ENCODE results near the gene NEK2.
A peak's percentile ranks its signal among the peaks of the same experiment; 100 is the strongest.
"Not testable (repeated sequence)": the region's sequence is repeated elsewhere in the genome, so short reads cannot be mapped to it uniquely, and the experiment has no call there.

Gene NEK2

DNA sequence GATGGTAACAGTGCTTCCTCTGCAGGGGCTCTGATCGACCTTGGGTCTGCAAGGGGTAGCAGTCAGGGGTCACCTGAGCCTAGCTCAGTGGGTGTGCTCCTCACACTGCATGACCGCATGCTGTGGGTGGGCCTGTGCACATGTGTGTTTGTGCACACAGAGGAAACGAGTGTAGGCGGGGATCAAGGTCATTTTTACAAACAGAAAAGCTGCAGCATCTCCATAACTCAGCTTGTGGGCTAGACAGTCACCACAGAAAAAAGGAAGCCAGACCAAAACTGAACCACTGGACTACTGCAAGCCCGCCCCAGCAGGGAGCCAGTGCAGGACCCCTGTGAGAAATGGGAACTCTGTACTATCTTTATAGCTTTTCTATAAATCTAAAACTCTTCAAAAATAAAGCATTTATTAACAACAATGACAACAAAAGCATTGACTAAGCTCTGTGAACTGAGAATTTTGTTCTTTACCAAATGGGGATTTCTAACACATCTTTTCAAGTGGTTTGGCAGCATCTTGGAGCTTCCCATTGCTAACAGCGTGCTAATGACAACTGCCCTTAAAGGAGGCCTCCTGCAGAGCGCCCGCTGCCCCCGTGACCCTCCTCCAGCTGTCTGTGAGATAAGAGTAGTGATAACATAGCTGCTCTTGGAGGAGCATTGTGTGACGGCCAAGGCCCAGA is 19.9 kb upstream of the NEK2 start:
- DNase-seq (ENCODE audit: low spot score): no peak

- not testable (repeated sequence) for DNase-seq (ENCODE audit: low spot score)
These were observed 18.5 kb upstream of the NEK2 start for GRCh38 chr1:211693911-211694310.

DNA sequence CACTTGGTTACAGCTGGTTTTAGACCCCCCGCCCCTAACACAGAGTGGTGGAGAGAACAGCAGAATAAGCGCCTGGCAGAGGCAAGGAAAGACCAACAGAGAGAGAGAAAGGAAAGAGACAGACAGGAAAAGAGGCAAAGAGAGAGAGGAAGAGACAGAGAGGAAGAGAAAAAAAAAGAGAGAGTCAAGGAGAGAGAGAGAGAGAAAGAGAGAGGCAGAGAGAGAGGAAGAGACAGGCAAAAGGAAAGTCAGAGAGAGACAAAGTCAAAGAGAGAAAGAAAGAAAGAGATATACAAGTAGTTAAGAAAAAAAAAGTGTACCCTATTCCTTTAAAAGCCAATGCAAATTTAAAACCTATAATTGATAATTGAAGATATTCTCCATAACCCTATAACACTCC is 13.0 kb upstream of the NEK2 start:
- no peak for DNase-seq (ENCODE audit: low spot score)

DNA sequence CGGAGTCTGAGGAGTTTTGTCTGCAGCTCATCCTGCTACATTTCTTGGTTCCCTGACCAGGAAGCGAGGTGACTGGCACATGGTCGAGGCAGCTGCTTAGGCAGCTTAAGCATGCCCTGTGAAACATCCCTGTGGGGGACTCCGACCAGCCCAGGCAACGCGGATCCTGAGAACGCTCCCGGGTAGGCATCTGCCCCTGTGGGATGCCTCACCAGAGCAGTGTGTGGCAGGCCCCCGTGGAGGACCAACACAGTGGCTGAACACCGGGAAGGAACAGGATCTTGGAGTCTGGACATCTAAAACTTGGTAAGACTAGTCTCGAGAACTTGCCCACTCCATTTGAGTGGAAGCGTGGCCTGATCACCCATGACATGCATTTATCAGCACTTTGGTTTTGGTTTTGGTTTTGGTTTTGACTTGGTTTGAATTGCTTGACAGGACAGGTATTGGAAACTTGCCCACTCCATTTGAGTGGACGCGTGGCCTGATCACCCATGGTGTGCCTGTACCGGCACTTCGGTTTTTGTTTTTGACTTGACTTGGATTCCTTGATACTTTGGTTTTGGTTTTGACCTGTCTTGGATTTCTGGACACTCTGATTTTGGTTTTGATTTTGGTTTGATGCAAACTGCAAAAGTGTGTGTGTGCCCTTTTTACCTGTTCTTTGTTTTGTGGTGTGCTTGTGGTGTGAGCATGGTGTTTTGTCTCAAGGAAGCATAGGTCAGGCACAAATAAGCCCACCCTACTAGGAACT is 12.2 kb upstream of the NEK2 start:
- no peak for DNase-seq (ENCODE audit: low spot score)

DNA sequence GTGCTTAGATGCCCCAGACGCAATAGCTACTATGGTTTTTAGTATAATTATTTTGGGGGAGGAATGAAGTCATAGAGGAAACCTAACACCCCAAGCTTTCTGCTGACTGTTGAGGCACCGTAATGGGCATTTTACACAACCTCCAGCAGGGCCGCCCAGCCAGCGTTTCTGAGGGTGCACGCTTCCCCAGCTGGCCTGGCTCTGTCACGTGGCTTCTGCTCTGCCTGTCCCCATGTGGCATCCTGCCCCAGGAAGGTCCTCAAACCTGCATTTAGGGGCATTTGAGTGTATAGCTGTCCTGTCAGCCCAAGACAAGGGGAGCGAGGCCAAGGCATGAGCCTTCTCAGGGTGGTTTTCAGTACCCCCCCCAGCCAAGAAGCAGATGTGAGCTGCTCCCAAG is 10.4 kb upstream of the NEK2 start:
- no peak for DNase-seq (ENCODE audit: low spot score)

- no peak for DNase-seq (ENCODE audit: low spot score)
These were observed 9.4 kb upstream of the NEK2 start for GRCh38 chr1:211684791-211685190.

DNA sequence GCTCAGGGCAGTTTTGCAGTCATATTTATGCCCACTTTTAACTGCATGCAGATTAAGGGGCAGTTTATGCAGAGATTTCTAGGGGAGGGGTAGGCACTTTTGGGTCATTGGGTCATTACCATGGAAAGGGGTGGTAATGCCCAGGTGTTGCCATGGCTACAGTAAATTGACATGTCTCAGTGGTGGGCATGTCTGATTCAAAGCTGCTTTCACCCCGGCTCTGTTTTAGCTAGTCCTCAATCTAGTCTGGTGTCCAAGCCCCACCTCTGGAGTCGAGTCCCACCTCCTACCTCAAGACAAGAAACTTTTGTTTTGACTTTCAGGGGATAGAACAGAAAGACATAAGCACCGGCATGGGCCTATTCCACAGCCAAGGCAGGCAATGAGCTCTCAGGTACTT is 8.9 kb upstream of the NEK2 start:
- DNase-seq (ENCODE audit: low spot score): no peak

DNA sequence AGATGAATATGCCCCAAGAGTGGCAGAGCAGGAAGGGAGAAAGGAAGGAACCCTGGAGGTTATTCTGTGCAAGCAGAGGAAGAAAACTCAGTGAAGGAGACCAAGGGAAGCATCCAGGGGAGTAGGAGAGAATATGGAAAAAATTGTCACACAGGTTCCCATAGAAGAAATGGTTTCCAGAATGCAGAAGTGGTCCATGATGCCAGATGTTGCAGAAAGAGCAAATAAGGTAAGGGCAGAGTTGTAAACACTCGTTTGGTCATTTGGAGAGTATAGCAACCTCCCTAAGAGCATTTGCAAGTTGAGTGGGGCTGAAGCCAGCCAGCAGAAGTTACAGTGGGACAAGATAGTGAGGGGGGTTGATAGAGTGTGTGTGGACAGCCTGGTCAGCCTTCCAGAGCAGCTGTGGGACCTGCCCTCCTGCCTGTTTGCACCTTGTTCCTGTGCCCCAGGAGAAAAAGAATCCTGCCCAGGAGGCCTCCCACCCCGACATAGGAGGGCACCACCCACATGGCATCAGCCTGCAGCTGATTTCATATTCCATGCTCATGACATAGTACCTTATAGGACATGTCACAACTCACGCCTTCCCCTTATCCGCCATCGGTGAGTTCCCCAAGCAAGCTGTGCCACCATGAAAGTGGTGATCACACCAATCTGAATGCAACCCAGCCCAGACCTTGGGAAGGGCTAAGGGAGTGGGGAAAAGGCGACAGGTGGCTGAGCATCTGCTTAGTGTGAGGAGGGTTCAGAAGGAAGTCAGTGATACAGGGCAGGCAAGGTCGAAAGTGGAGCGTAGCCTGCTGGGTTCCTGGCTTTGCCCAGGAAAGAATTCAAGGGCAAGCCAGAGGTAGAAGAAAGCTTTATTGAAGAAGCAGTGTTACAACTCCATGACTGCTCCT is 8.2 kb upstream of the NEK2 start:
- no peak for DNase-seq (ENCODE audit: low spot score)

- DNase-seq (ENCODE audit: low spot score): not testable (repeated sequence)
These were observed 6.8 kb upstream of the NEK2 start for GRCh38 chr1:211682186-211682585.

DNA sequence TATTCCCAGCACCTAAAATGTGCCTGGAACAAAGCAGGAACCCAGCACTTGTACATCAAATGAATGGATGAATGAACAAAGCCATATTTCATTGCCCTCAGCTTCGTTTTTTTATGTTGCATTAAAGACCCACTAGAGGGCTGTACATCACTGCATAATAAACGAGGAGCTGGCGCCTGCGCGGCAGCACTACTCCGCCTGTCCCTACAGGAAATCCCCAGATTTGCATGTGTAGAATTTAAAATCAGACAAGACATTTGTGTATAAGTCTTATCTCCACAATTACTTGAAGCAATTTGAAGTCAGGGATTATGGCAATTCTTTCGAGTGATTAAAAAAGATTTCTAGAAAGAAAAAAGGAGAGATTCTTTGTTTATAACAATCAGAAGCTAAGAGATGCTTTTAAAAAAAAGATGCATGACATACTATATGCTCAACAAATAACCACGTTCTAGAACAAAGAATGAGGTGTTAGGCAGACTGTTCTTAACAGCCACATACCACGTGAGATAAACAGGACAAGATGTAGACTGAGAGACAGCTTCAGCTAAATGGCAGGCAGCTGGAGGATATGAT is 5.4 kb upstream of the NEK2 start:
- DNase-seq (ENCODE audit: low spot score): peak; percentile 92

- DNase-seq (ENCODE audit: low spot score): no peak
These were observed 2.2 kb upstream of the NEK2 start for GRCh38 chr1:211677659-211678058.

GRCh38 chr1:211676761-211677160 is 1.3 kb upstream of the NEK2 start:
- no peak for DNase-seq (ENCODE audit: low spot score)

GRCh38 chr1:211676106-211676583 is 724 bp upstream of the NEK2 start:
- DNase-seq (ENCODE audit: low spot score): no peak

GRCh38 chr1:211667065-211667617 is 8.3 kb downstream of the NEK2 start:
- no peak for DNase-seq (ENCODE audit: low spot score)

- DNase-seq (ENCODE audit: low spot score): no peak
These were observed 14.7 kb downstream of the NEK2 start for GRCh38 chr1:211660718-211661222.

- DNase-seq (ENCODE audit: low spot score): no peak
These were observed 18.7 kb downstream of the NEK2 start for GRCh38 chr1:211656728-211657127.

- DNase-seq (ENCODE audit: low spot score): peak; percentile 90
These were observed 20.3 kb downstream of the NEK2 start for GRCh38 chr1:211654838-211655787.

- DNase-seq (ENCODE audit: low spot score): peak; percentile 39
These were observed 21.4 kb downstream of the NEK2 start for GRCh38 chr1:211653959-211654496.

DNA sequence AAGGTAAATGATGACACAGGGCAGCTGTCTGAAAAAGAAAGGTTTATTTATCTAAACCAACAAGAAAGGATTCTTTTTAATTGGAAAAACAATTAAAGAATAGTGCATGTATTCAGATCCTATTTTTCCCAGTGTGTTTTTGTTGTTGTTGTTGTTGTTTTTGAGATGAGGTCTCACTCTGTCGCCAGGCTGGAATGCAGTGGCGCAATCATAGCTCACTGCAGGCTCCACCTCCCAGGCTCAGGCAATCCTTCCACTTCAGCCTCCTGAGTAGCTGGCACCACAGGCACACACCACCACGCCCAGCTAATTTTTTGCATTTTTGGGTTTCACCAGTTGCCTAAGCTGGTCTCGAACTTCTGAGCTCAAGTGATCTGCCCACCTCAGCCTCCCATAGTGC is 22.1 kb downstream of the NEK2 start:
- no peak for DNase-seq (ENCODE audit: low spot score)

DNA sequence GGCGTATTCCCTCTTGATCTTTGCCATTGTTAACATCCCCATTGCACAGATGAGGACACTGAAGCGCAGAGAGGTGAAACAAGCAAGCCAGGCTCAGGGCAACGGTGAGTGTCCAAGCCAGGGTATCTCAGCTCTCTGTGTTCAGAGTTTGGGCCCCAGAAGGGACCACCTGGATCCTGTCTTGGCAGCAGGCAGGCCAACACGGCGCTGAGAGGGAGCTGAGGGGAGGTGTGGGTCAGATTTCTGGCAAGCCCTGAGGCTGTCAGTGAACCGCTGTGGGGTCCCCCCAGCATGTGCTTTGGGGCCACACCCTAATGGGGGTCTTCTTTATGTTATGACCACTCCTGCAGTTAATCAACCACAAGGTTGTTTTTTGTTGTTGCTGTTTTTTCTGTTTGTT is 23.1 kb downstream of the NEK2 start:
- no peak for DNase-seq (ENCODE audit: low spot score)
